HG03045 (cell line): Measurements from ENCODE around the gene SPRYD3.
"Not testable (repeated sequence)": the region's sequence is repeated elsewhere in the genome, so short reads cannot be mapped to it uniquely, and the experiment has no call there.

Experiments used
- ATAC-seq: cut with Tn5 transposase; IDR thresholded peaks from one replicate; pipeline ENCODE4 v1.9.1; 2021; ENCODE audit warnings: mild to moderate bottlenecking, moderate library complexity; ENCODE audit not compliant: unreplicated experiment

SPRYD3 gene

GRCh38 chr12:53101931-53102781, 23.0 kb upstream of the SPRYD3 start:
- ATAC-seq: no peak

GRCh38 chr12:53101266-53101665, 22.1 kb upstream of the SPRYD3 start:
- no peak for ATAC-seq

- no peak for ATAC-seq
Measured at GRCh38 chr12:53100466-53101151, 21.4 kb upstream of the SPRYD3 start.

- no peak for ATAC-seq
Measured at GRCh38 chr12:53099071-53099882, 20.1 kb upstream of the SPRYD3 start.

- ATAC-seq: no peak
Measured at GRCh38 chr12:53098354-53098981, 19.3 kb upstream of the SPRYD3 start.

- no peak for ATAC-seq
Measured at GRCh38 chr12:53097564-53098353, 18.6 kb upstream of the SPRYD3 start, which contains the start of gene IGFBP6. Gene IGFBP6 (plus strand): TSS chr12:53097667. CDS start chr12:53097718, 51 bp downstream.

GRCh38 chr12:53097207-53097563, 18.0 kb upstream of the SPRYD3 start:
- ATAC-seq: no peak

- ATAC-seq: no peak
Measured at GRCh38 chr12:53096759-53097158, 17.6 kb upstream of the SPRYD3 start.

- no peak for ATAC-seq
Measured at GRCh38 chr12:53096089-53096741, 17.0 kb upstream of the SPRYD3 start.

GRCh38 chr12:53095596-53095895, 16.4 kb upstream of the SPRYD3 start:
- not testable (repeated sequence) for ATAC-seq

- not testable (repeated sequence) for ATAC-seq
Measured at GRCh38 chr12:53094796-53095595, 15.8 kb upstream of the SPRYD3 start.

- no peak for ATAC-seq
Measured at GRCh38 chr12:53094394-53094787, 15.2 kb upstream of the SPRYD3 start.

GRCh38 chr12:53093777-53094393, 14.7 kb upstream of the SPRYD3 start:
- no peak for ATAC-seq

GRCh38 chr12:53091756-53092155, 12.6 kb upstream of the SPRYD3 start:
- no peak for ATAC-seq

- no peak for ATAC-seq
Measured at GRCh38 chr12:53090554-53090953, 11.4 kb upstream of the SPRYD3 start.

GRCh38 chr12:53090105-53090504, 10.9 kb upstream of the SPRYD3 start:
- no peak for ATAC-seq

GRCh38 chr12:53086361-53086760, 7.2 kb upstream of the SPRYD3 start:
- ATAC-seq: no peak

GRCh38 chr12:53082637-53083175, 3.5 kb upstream of the SPRYD3 start:
- no peak for ATAC-seq
